MCF 10A (cell line): ENCODE measurements around the gene CCDC24. TPM values are rescaled to one million over a fixed set of nuclear protein-coding genes. Genes with fewer than 3 reads are reported as not detected.

Source experiments
- BruUV-seq: library from RNA; stranded (reverse); fragments of 400-500 nt; replicated peaks from 2 replicates; lab custom pipeline; 2021; lab: Mats Ljungman, UMichigan
- CTCF ChIA-PET: fragments of 300-600 bp; sonication (Branson Sonifier 250); formaldehyde crosslinking; extraction: SDS; loops from one replicate; lab custom pipeline; 2021; ENCODE audit warnings: antibody characterized with exemption, inconsistent platforms; lab: Yijun Ruan, JAX
- POLR2A ChIA-PET: fragments of 300-600, 350-650 bp; sonication (Branson Sonifier 250); formaldehyde crosslinking; extraction: SDS; loops from one replicate; lab custom pipeline; 2020; ENCODE audit warnings: antibody characterized with exemption, inconsistent platforms; lab: Yijun Ruan, JAX
- DNase-seq: peaks from one replicate; pipeline ENCODE4 v3.0.0-alpha.2; 2018; ENCODE audit not compliant: unreplicated experiment
- H3K27ac Mint-ChIP-seq: one replicate; pipeline ENCODE4 v1.8.0; 2022; ENCODE audit warnings: mild to moderate bottlenecking, low read depth, mixed read lengths; ENCODE audit not compliant: unreplicated experiment
- H3K27me3 Mint-ChIP-seq: one replicate; pipeline ENCODE4 v1.8.0; 2022; ENCODE audit warnings: mixed read lengths; ENCODE audit not compliant: insufficient read depth, unreplicated experiment
- H3K36me3 Mint-ChIP-seq: one replicate; pipeline ENCODE4 v1.8.0; 2022; ENCODE audit warnings: mild to moderate bottlenecking, moderate library complexity, mixed read lengths; ENCODE audit not compliant: insufficient read depth, unreplicated experiment
- H3K4me1 Mint-ChIP-seq: one replicate; pipeline ENCODE4 v1.8.0; 2022; ENCODE audit warnings: mixed read lengths; ENCODE audit not compliant: insufficient read depth, unreplicated experiment
- H3K4me3 Mint-ChIP-seq: one replicate; pipeline ENCODE4 v1.8.0; 2022; ENCODE audit warnings: mild to moderate bottlenecking, moderate library complexity, mixed read lengths; ENCODE audit not compliant: unreplicated experiment
- H3K9me3 Mint-ChIP-seq: one replicate; pipeline ENCODE4 v1.8.0; 2022; ENCODE audit warnings: mixed read lengths; ENCODE audit not compliant: unreplicated experiment
- intact Hi-C: fragments of 100-400 bp; cut with micrococcal nuclease; formaldehyde crosslinking; loops from 2 replicates; pipeline ENCODE4 v1.14.1; 2022
- total RNA-seq: library from RNA; stranded (reverse); gene quantifications from 2 replicates; pipeline ENCODE4 v1.2.3, GENCODE V29; 2022
- TF ChIP-seq, protein P1 (sequence below): fragments of 200-600 bp; IDR thresholded peaks from one replicate; pipeline ENCODE4 v1.8.0; 2022; ENCODE audit warnings: antibody characterized with exemption, mild to moderate bottlenecking; ENCODE audit not compliant: unreplicated experiment

The CCDC24 gene
- total RNA-seq, 1 experiment from 2014 or later = 4.8 TPM

GRCh38 chr1:43978551-43979260 lies 12.7 kb upstream of the CCDC24 start, which contains the start of gene B4GALT2:
Gene B4GALT2, plus strand, starts transcription at chr1:43979210. Its CDS starts 1,951 bp downstream, at chr1:43981161.
- ChIA-PET POLR2A (interaction anchor here (0.9 to 1.0 kb wide), 2 partner anchors 12 to 195 kb away, joined by 3 to 4 read pairs; no protein-coding TSS in a partner anchor), CTCF (interaction anchor here (0.7 to 0.9 kb wide), 2 partner anchors 200 to 449 kb away, joined by 3 to 4 read pairs; no protein-coding TSS in a partner anchor)
- H3K4me3 Mint-ChIP-seq = peak within 1 kb of the TSS; percentile 94
- intact Hi-C loops = loop anchor here (5.0 kb wide), 1 partner anchor 451 kb away; no protein-coding TSS in a partner anchor
- no peaks in the 10 kb centered on the region for H3K27me3 Mint-ChIP-seq
- no peak within 1 kb of the TSS for H3K27ac Mint-ChIP-seq
- peaks cover 63% of the 10 kb centered on the region for H3K4me1 Mint-ChIP-seq
- TF ChIP-seq, protein P1, sequence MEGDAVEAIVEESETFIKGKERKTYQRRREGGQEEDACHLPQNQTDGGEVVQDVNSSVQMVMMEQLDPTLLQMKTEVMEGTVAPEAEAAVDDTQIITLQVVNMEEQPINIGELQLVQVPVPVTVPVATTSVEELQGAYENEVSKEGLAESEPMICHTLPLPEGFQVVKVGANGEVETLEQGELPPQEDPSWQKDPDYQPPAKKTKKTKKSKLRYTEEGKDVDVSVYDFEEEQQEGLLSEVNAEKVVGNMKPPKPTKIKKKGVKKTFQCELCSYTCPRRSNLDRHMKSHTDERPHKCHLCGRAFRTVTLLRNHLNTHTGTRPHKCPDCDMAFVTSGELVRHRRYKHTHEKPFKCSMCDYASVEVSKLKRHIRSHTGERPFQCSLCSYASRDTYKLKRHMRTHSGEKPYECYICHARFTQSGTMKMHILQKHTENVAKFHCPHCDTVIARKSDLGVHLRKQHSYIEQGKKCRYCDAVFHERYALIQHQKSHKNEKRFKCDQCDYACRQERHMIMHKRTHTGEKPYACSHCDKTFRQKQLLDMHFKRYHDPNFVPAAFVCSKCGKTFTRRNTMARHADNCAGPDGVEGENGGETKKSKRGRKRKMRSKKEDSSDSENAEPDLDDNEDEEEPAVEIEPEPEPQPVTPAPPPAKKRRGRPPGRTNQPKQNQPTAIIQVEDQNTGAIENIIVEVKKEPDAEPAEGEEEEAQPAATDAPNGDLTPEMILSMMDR = no peak
- peak; percentile 33 for DNase-seq
- BruUV-seq = no TSS peak
- no peaks in the 10 kb centered on the region for H3K9me3 Mint-ChIP-seq
- peaks cover 36% of the 10 kb centered on the region for H3K36me3 Mint-ChIP-seq

GRCh38 chr1:43979261-43979527 lies 12.2 kb upstream of the CCDC24 start:
- ChIA-PET CTCF (no interaction called here), POLR2A (interaction anchor here (1.1 to 1.2 kb wide), 2 partner anchors 9 to 33 kb away, joined by 3 to 5 read pairs; no protein-coding TSS in a partner anchor)
- DNase-seq = no peak
- Mint-ChIP-seq H3K27ac (no peak overlapping the region), H3K9me3 (no peaks in the 10 kb centered on the region), H3K27me3 (no peaks in the 10 kb centered on the region), H3K36me3 (peaks cover 33% of the 10 kb centered on the region), H3K4me3 (peak overlapping the region; percentile 94), H3K4me1 (peaks cover 58% of the 10 kb centered on the region)
- intact Hi-C loops = loop anchor here (5.0 kb wide), 1 partner anchor 452 kb away; no protein-coding TSS in a partner anchor
- BruUV-seq = no TSS peak
- TF ChIP-seq, protein P1 = no peak

DNA sequence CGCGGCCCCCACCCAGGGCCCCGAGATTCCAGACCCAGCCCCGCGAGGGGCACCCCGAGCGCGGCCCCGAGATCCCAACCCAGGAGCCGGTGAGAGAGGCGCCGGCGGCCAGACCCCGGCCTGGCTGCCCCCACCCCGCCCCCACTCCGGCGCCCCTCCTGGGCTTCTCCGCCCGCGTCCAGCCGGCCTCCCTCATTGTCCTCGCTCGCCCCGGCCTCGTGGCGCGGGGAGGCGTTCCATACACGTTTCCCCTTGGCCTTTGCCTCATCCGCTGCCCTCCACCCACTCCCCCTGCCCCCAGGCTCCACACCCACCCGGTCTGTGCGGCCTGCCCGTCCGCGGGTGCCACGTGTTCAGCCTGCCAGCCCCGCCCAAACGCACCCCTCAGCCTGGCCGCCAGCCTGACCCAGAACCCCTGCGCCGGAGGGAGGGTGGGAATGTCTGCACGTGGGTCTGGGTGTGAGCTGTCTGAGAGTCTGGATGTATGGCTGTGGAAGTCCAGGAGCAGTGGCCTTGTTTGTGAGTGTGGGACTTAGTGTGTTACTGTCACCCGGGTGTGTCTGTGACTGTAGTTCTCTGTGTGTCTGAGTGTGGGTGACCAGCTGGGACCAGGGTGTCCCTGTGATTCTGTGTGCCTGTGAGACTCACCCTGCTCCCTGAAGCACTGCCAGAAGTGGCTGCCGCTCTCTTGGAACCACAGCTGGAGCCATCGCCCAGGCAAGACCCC lies 11.7 kb upstream of the CCDC24 start:
- intact Hi-C loops = loop anchor here (2.0 to 5.0 kb wide), 3 partner anchors 25 to 452 kb away; no protein-coding TSS in a partner anchor
- Mint-ChIP-seq H3K27ac (no peak overlapping the region), H3K4me1 (peaks cover 55% of the 10 kb centered on the region), H3K4me3 (peak overlapping the region; percentile 63), H3K9me3 (no peaks in the 10 kb centered on the region), H3K36me3 (peaks cover 28% of the 10 kb centered on the region), H3K27me3 (no peaks in the 10 kb centered on the region)
- DNase-seq = peak; percentile 51
- TF ChIP-seq, protein P1 = no peak
- CTCF ChIA-PET = interaction anchor here (0.6 to 0.7 kb wide), 2 partner anchors 25 to 1023 kb away, joined by 3 read pairs; no protein-coding TSS in a partner anchor
- BruUV-seq = TSS peak; percentile 64
- POLR2A ChIA-PET = interaction anchor here (0.8 to 1.2 kb wide), 4 partner anchors 9 to 49 kb away, joined by 3 to 5 read pairs (median 3); no protein-coding TSS in a partner anchor
